HEK293 (cell line): ENCODE measurements around the gene SLC7A1.

Experiments used
- CTCF ChIA-PET: fragments of 350-600 bp; formaldehyde crosslinking; extraction: SDS; loops from one replicate; lab custom pipeline; 2021; ENCODE audit warnings: antibody characterized with exemption; lab: Yijun Ruan, JAX
- POLR2A ChIA-PET: fragments of 300-600 bp; formaldehyde crosslinking; extraction: SDS; loops from one replicate; lab custom pipeline; 2020; ENCODE audit warnings: antibody characterized with exemption, inconsistent platforms; lab: Yijun Ruan, JAX
- H3K27ac ChIP-seq: fragments of 200-500 bp; sonication (Bioruptor generic); 2 replicates; pipeline ENCODE4 v1.5.1; 2014; ENCODE audit warnings: low read depth, low read length, control low read depth, inconsistent platforms; ENCODE audit errors: extremely low read depth
- H3K36me3 ChIP-seq, 2 experiments: fragments of 200-500 bp in 1 of 2; sonication (Bioruptor generic) in 1 of 2; 1 replicate in 1 of 2; 2 replicates in 1 of 2; pipeline ENCODE4 v1.5.1; 2014 to 2017; ENCODE audit warnings: inconsistent platforms in 2 of 2, low read length in 2 of 2; ENCODE audit not compliant: control insufficient read depth in 2 of 2, insufficient read depth in 1 of 2
- H3K4me1 ChIP-seq: fragments of 200-500 bp; sonication (Bioruptor generic); 2 replicates; pipeline ENCODE4 v1.5.1; 2014; ENCODE audit warnings: mild to moderate bottlenecking, low read length, inconsistent platforms; ENCODE audit not compliant: control insufficient read depth, insufficient read depth
- H3K4me3 ChIP-seq: 2 replicates; pipeline ENCODE4 v1.5.1; 2011; ENCODE audit warnings: low read depth, mild to moderate bottlenecking, control low read depth, low read length, moderate library complexity
- H3K9me3 ChIP-seq: fragments of 200-500 bp; sonication (Bioruptor generic); 2 replicates; pipeline ENCODE4 v1.5.1; 2014; ENCODE audit warnings: low read depth, low read length, inconsistent platforms; ENCODE audit not compliant: control insufficient read depth, insufficient read depth
- KLF9 ChIP-seq: fragments of 450-650 bp; formaldehyde crosslinking; IDR thresholded peaks from 2 replicates; pipeline ENCODE4 v1.5.1; 2016; ENCODE audit warnings: missing biosample characterization, missing genetic modification characterization, low read depth
- PATZ1 ChIP-seq: fragments of 450-650 bp; formaldehyde crosslinking; IDR thresholded peaks from 2 replicates; pipeline ENCODE4 v1.5.1; 2016; ENCODE audit warnings: missing biosample characterization, missing genetic modification characterization
- PRDM1 ChIP-seq: fragments of 450-650 bp; formaldehyde crosslinking; IDR thresholded peaks from 2 replicates; pipeline ENCODE4; 2016; ENCODE audit warnings: missing biosample characterization, missing genetic modification characterization
- SETDB1 ChIP-seq: IDR thresholded peaks from one replicate; pipeline ENCODE4 v1.6.1; 2017; ENCODE audit warnings: mild to moderate bottlenecking, low read length, moderate library complexity, mixed read lengths; ENCODE audit not compliant: insufficient read length
- SP2 ChIP-seq: fragments of 450-650 bp; formaldehyde crosslinking; IDR thresholded peaks from 2 replicates; pipeline ENCODE4 v1.5.1; 2016; ENCODE audit warnings: missing biosample characterization, missing genetic modification characterization
- ZBTB1 ChIP-seq: fragments of 450-650 bp; formaldehyde crosslinking; IDR thresholded peaks from 2 replicates; pipeline ENCODE4 v1.5.1; 2016; ENCODE audit warnings: missing biosample characterization, missing genetic modification characterization
- ZNF169 ChIP-seq: fragments of 450-650 bp; formaldehyde crosslinking; IDR thresholded peaks from 2 replicates; pipeline ENCODE4 v1.5.1; 2016; ENCODE audit warnings: missing biosample characterization, missing genetic modification characterization
- ZNF174 ChIP-seq: fragments of 450-650 bp; formaldehyde crosslinking; IDR thresholded peaks from 2 replicates; pipeline ENCODE4 v1.5.0; 2017; ENCODE audit warnings: missing biosample characterization, mild to moderate bottlenecking, missing genetic modification characterization
- ZNF19 ChIP-seq: fragments of 450-650 bp; formaldehyde crosslinking; IDR thresholded peaks from 2 replicates; pipeline ENCODE4; 2016; ENCODE audit warnings: missing biosample characterization, missing genetic modification characterization, low read depth
- ZNF221 ChIP-seq: fragments of 450-650 bp; formaldehyde crosslinking; IDR thresholded peaks from 2 replicates; pipeline ENCODE4 v1.5.1; 2017; ENCODE audit warnings: missing biosample characterization, missing genetic modification characterization, borderline replicate concordance
- ZNF341 ChIP-seq: fragments of 450-650 bp; formaldehyde crosslinking; IDR thresholded peaks from 2 replicates; pipeline ENCODE4; 2016; ENCODE audit warnings: low read depth, missing biosample characterization, missing genetic modification characterization
- ZNF416 ChIP-seq: fragments of 450-650 bp; formaldehyde crosslinking; IDR thresholded peaks from 2 replicates; pipeline ENCODE4 v1.5.1; 2016; ENCODE audit warnings: missing biosample characterization, missing genetic modification characterization
- ZNF488 ChIP-seq: fragments of 450-650 bp; formaldehyde crosslinking; IDR thresholded peaks from 2 replicates; pipeline ENCODE4 v1.5.1; 2016; ENCODE audit warnings: missing biosample characterization, missing genetic modification characterization
- ZNF510 ChIP-seq: fragments of 450-650 bp; formaldehyde crosslinking; IDR thresholded peaks from 2 replicates; pipeline ENCODE4 v1.5.1; 2018; ENCODE audit warnings: mild to moderate bottlenecking, missing genetic modification characterization, missing biosample characterization; ENCODE audit not compliant: insufficient replicate concordance
- ZNF571 ChIP-seq: fragments of 450-650 bp; formaldehyde crosslinking; IDR thresholded peaks from 2 replicates; pipeline ENCODE4 v1.5.0; 2017; ENCODE audit warnings: missing biosample characterization, missing genetic modification characterization
- ZNF585B ChIP-seq: fragments of 450-650 bp; formaldehyde crosslinking; IDR thresholded peaks from 2 replicates; pipeline ENCODE4 v1.5.1; 2016; ENCODE audit warnings: missing biosample characterization, missing genetic modification characterization
- ZNF654 ChIP-seq: fragments of 450-650 bp; formaldehyde crosslinking; IDR thresholded peaks from 2 replicates; pipeline ENCODE4 v1.5.1; 2016; ENCODE audit warnings: low read depth, missing biosample characterization, missing genetic modification characterization
- ZNF658 ChIP-seq: fragments of 450-650 bp; formaldehyde crosslinking; IDR thresholded peaks from 2 replicates; pipeline ENCODE4; 2016; ENCODE audit warnings: missing biosample characterization, missing genetic modification characterization
- ZSCAN30 ChIP-seq: fragments of 450-650 bp; IDR thresholded peaks from 2 replicates; pipeline ENCODE4 v1.5.1; 2018; ENCODE audit warnings: missing biosample characterization, mild to moderate bottlenecking, missing genetic modification characterization, moderate library complexity
- TF ChIP-seq, protein P1 (sequence below): fragments of 450-650 bp; formaldehyde crosslinking; IDR thresholded peaks from 2 replicates; pipeline ENCODE4 v1.5.1; 2016; ENCODE audit warnings: missing biosample characterization, missing genetic modification characterization
- TF ChIP-seq, protein P2 (sequence below): fragments of 450-650 bp; formaldehyde crosslinking; IDR thresholded peaks from 2 replicates; pipeline ENCODE4 v1.5.1; 2016; ENCODE audit warnings: missing biosample characterization, missing genetic modification characterization
- TF ChIP-seq, protein P3 (sequence below): fragments of 450-650 bp; IDR thresholded peaks from 2 replicates; pipeline ENCODE4 v1.5.1; 2018; ENCODE audit warnings: missing biosample characterization, mild to moderate bottlenecking, missing genetic modification characterization
- TF ChIP-seq, protein P4 (sequence below): fragments of 450-650 bp; formaldehyde crosslinking; IDR thresholded peaks from 2 replicates; pipeline ENCODE4 v1.5.1; 2016; ENCODE audit warnings: missing biosample characterization, missing genetic modification characterization

The SLC7A1 gene

DNA sequence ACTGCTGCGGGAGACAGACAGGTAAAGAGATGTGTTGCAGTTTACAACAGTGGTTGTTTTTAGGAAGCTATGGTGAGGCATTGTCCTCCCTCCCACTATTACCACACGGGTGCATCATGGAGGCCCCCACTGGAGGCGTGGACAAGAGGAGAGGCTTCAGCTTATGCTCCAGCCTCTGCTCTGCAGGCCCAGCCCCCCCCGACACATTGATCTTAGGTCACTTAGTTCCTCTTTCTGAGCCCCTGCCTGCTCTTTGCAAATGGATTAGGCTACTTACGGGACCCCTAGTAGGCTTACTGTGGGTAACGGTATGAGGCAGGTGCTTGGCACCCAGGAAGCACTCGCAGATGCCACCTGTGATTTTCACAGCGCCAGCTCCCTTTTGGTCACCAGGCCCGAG is 123.9 kb downstream of the SLC7A1 start:
- Histone ChIP-seq H3K9me3 (no peaks in the 10 kb centered on the region), H3K36me3 (no peaks in the 10 kb centered on the region), H3K4me3 (no peak overlapping the region), H3K27ac (no peak overlapping the region), H3K4me1 (no peaks in the 10 kb centered on the region)
- ChIA-PET CTCF (interaction anchor here (0.7 to 1.8 kb wide), 8 partner anchors 10 to 640 kb away, joined by 3 to 8 read pairs (median 3); no protein-coding TSS in a partner anchor), POLR2A (no interaction called here)
- TF ChIP-seq ZBTB1 (tag by site-specific recombination): no peak
- TF ChIP-seq ZNF174 (tag by site-specific recombination): no peak
- no peak for TF ChIP-seq ZNF416 (tag by site-specific recombination)
- TF ChIP-seq ZNF221: no peak
- TF ChIP-seq, protein P1, sequence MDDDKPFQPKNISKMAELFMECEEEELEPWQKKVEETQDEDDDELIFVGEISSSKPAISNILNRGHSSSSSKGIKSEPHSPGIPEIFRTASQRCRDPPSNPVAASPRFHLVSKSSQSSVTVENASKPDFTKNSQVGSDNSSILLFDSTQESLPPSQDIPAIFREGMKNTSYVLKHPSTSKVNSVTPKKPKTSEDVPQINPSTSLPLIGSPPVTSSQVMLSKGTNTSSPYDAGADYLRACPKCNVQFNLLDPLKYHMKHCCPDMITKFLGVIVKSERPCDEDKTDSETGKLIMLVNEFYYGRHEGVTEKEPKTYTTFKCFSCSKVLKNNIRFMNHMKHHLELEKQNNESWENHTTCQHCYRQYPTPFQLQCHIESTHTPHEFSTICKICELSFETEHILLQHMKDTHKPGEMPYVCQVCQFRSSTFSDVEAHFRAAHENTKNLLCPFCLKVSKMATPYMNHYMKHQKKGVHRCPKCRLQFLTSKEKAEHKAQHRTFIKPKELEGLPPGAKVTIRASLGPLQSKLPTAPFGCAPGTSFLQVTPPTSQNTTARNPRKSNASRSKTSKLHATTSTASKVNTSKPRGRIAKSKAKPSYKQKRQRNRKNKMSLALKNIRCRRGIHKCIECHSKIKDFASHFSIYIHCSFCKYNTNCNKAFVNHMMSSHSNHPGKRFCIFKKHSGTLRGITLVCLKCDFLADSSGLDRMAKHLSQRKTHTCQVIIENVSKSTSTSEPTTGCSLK: no peak
- TF ChIP-seq PATZ1 (tag by site-specific recombination): no peak
- no peak for TF ChIP-seq ZNF510 (tag by site-specific recombination)
- TF ChIP-seq, protein P2, sequence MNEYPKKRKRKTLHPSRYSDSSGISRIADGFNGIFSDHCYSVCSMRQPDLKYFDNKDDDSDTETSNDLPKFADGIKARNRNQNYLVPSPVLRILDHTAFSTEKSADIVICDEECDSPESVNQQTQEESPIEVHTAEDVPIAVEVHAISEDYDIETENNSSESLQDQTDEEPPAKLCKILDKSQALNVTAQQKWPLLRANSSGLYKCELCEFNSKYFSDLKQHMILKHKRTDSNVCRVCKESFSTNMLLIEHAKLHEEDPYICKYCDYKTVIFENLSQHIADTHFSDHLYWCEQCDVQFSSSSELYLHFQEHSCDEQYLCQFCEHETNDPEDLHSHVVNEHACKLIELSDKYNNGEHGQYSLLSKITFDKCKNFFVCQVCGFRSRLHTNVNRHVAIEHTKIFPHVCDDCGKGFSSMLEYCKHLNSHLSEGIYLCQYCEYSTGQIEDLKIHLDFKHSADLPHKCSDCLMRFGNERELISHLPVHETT (tag by site-specific recombination): no peak
- TF ChIP-seq PRDM1: no peak
- TF ChIP-seq ZNF169 (tag by site-specific recombination): no peak
- no peak for TF ChIP-seq SETDB1

DNA sequence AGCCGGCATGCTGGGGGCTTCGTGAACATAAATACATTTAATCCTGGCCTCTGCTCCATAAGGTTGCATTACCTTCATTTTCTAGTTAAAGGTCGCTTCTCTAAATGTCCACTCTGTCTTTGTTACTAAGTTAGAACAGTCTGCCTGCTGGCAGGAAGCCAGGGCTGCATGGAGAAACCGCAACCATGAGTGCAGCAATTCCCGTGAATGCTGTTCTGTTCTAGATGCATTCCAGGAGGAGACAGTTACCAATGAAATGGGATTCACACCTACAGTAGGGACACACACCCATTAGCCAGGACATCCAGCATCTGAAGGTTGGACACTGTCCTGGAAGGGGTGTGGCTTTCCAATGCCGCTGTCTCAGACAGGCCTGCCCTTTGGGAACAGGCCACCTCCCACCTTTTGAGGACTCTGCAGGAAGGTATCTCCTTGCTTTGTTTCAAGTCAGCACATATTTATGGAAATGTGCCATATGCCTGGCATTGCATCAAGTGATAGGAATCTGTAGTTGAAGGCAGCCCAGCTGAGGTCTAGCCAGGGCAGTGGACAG is 129.7 kb downstream of the SLC7A1 start:
- no peaks in the 10 kb centered on the region for H3K9me3 ChIP-seq
- TF ChIP-seq ZNF654: no peak
- TF ChIP-seq, protein P3, sequence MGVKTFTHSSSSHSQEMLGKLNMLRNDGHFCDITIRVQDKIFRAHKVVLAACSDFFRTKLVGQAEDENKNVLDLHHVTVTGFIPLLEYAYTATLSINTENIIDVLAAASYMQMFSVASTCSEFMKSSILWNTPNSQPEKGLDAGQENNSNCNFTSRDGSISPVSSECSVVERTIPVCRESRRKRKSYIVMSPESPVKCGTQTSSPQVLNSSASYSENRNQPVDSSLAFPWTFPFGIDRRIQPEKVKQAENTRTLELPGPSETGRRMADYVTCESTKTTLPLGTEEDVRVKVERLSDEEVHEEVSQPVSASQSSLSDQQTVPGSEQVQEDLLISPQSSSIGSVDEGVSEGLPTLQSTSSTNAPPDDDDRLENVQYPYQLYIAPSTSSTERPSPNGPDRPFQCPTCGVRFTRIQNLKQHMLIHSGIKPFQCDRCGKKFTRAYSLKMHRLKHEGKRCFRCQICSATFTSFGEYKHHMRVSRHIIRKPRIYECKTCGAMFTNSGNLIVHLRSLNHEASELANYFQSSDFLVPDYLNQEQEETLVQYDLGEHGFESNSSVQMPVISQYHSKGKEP (tag by site-specific recombination): 0 out of 2 replicates have a peak, but pooled peaks have one; percentile 42
- H3K4me3 ChIP-seq: no peak overlapping the region
- ChIA-PET POLR2A (no interaction called here), CTCF (interaction anchor here (1.2 kb wide), 1 partner anchor 9 kb away, joined by 3 read pairs; no protein-coding TSS in a partner anchor)
- no peak overlapping the region for H3K27ac ChIP-seq
- no peaks in the 10 kb centered on the region for H3K36me3 ChIP-seq
- H3K4me1 ChIP-seq: no peaks in the 10 kb centered on the region

- CTCF ChIA-PET: no interaction called here
- POLR2A ChIA-PET: no interaction called here
- no peaks in the 10 kb centered on the region for H3K9me3 ChIP-seq
- no peak overlapping the region for H3K4me3 ChIP-seq
- no peaks in the 10 kb centered on the region for H3K36me3 ChIP-seq
- no peak overlapping the region for H3K27ac ChIP-seq
- no peaks in the 10 kb centered on the region for H3K4me1 ChIP-seq
- TF ChIP-seq ZSCAN30 (tag by site-specific recombination): no peak
- no peak for TF ChIP-seq ZNF585B (tag by site-specific recombination)
- no peak for TF ChIP-seq ZNF341 (tag by site-specific recombination)
- no peak for TF ChIP-seq KLF9 (tag by site-specific recombination)
- TF ChIP-seq, protein P4, sequence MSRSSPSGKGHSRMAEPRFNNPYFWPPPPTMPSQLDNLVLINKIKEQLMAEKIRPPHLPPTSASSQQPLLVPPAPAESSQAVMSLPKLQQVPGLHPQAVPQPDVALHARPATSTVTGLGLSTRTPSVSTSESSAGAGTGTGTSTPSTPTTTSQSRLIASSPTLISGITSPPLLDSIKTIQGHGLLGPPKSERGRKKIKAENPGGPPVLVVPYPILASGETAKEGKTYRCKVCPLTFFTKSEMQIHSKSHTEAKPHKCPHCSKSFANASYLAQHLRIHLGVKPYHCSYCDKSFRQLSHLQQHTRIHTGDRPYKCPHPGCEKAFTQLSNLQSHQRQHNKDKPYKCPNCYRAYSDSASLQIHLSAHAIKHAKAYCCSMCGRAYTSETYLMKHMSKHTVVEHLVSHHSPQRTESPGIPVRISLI (tag by site-specific recombination): no peak
- no peak for TF ChIP-seq ZNF488 (tag by site-specific recombination)
- no peak for TF ChIP-seq ZNF571 (tag by site-specific recombination)
- TF ChIP-seq ZNF658 (tag by site-specific recombination): no peak
- no peak for TF ChIP-seq SP2 (tag by site-specific recombination)
- TF ChIP-seq ZNF19 (tag by site-specific recombination): no peak
Measured at GRCh38 chr13:29464105-29464679, 131.3 kb downstream of the SLC7A1 start.
